ENCODE measurements around the gene AKT2. TPM values are rescaled to one million over a fixed set of nuclear protein-coding genes. Genes with fewer than 3 reads are reported as not detected.

AKT2 gene
- total RNA-seq, 1 experiment from 2014 or later = 80.6 TPM

- no peaks in the 10 kb centered on the region; the same call in 1 of the 2 replicates for H3K36me3 ChIP-seq (ENCODE audit: low read depth, low read length)
- BruUV-seq (replicated peaks) = no TSS peak
- no peaks in the 10 kb centered on the region for H4K20me1 ChIP-seq (ENCODE audit: low read length)
Observed at GRCh38 chr19:40249781-40250180, 35.4 kb downstream of the AKT2 start.

GRCh38 chr19:40249201-40249600, 35.9 kb downstream of the AKT2 start:
- DNase-seq (no peak), ATAC-seq (no peak)
- H3K79me2 ChIP-seq (ENCODE audit: low read length) = no peaks in the 10 kb centered on the region
- H4K20me1 ChIP-seq (ENCODE audit: low read length) = no peaks in the 10 kb centered on the region
- no peak overlapping the region for H3K27ac ChIP-seq (ENCODE audit: low read length)
- no peak overlapping the region for H3K9ac ChIP-seq (ENCODE audit: low read length)
- no peaks in the 10 kb centered on the region for H3F3A ChIP-seq (ENCODE audit: low read length, unreplicated experiment)
- TF ChIP-seq CTCF (conservative IDR thresholded peaks at IDR 0.05; ENCODE audit: low read depth, low read length) = no peak
- no peak for TF ChIP-seq EZH2 (IDR thresholded peaks at IDR 0.05; ENCODE audit: low read length, unreplicated experiment)
- TF ChIP-seq EZH2phosphoT487 (IDR thresholded peaks at IDR 0.05; ENCODE audit: borderline replicate concordance, low read length) = no peak
- no peaks in the 10 kb centered on the region for H3K9me3 ChIP-seq (ENCODE audit: low read length)
- no TSS peak for BruUV-seq (replicated peaks)
- intact Hi-C loops (cut with micrococcal nuclease) = no loop called here
- H3K4me1 ChIP-seq (ENCODE audit: insufficient read depth, low read length) = no peaks in the 10 kb centered on the region
- no peak overlapping the region for H2AFZ ChIP-seq (ENCODE audit: low read length)
- CTCF ChIA-PET = no interaction called here
- H3K36me3 ChIP-seq (ENCODE audit: low read depth, low read length) = no peaks in the 10 kb centered on the region; the same call in 1 of the 2 replicates
- H3K9me2 ChIP-seq (replicated peaks; ENCODE audit: low read length) = no peaks in the 10 kb centered on the region
- H3K4me3 ChIP-seq (ENCODE audit: low read length) = no peak overlapping the region
- POLR2A ChIA-PET (ENCODE audit: unreplicated experiment) = no interaction called here
- no peak overlapping the region for H3K4me2 ChIP-seq (ENCODE audit: low read length)
- no peaks in the 10 kb centered on the region for H3K27me3 ChIP-seq (ENCODE audit: low read length)

More at GRCh38 chr19:40249781-40250180, 35.4 kb downstream of the AKT2 start:
- TF ChIP-seq CTCF (conservative IDR thresholded peaks at IDR 0.05; ENCODE audit: low read depth, low read length) (no peak), EZH2 (IDR thresholded peaks at IDR 0.05; ENCODE audit: low read length, unreplicated experiment) (no peak), EZH2phosphoT487 (IDR thresholded peaks at IDR 0.05; ENCODE audit: borderline replicate concordance, low read length) (no peak)
- intact Hi-C loops (cut with micrococcal nuclease) = no loop called here
- Histone ChIP-seq H2AFZ (ENCODE audit: low read length) (no peak overlapping the region), H3K4me3 (ENCODE audit: low read length) (no peak overlapping the region), H3K27me3 (ENCODE audit: low read length) (no peaks in the 10 kb centered on the region), H3K9ac (ENCODE audit: low read length) (no peak overlapping the region), H3K79me2 (ENCODE audit: low read length) (no peaks in the 10 kb centered on the region), H3K4me2 (ENCODE audit: low read length) (no peak overlapping the region), H3F3A (ENCODE audit: low read length, unreplicated experiment) (no peaks in the 10 kb centered on the region), H3K4me1 (ENCODE audit: insufficient read depth, low read length) (no peaks in the 10 kb centered on the region), H3K9me3 (ENCODE audit: low read length) (no peaks in the 10 kb centered on the region), H3K27ac (ENCODE audit: low read length) (no peak overlapping the region), H3K9me2 (replicated peaks; ENCODE audit: low read length) (no peaks in the 10 kb centered on the region)
- CTCF ChIA-PET = no interaction called here
- no peak for DNase-seq
- POLR2A ChIA-PET (ENCODE audit: unreplicated experiment) = no interaction called here
- no peak for ATAC-seq

GRCh38 chr19:40247735-40248262, 37.3 kb downstream of the AKT2 start:
- Histone ChIP-seq H3K36me3 (ENCODE audit: low read depth, low read length) (no peaks in the 10 kb centered on the region; the same call in 1 of the 2 replicates), H3K9me2 (replicated peaks; ENCODE audit: low read length) (no peaks in the 10 kb centered on the region), H3K4me1 (ENCODE audit: insufficient read depth, low read length) (no peaks in the 10 kb centered on the region), H3K27ac (ENCODE audit: low read length) (no peak overlapping the region), H3K4me3 (ENCODE audit: low read length) (no peak overlapping the region), H3K79me2 (ENCODE audit: low read length) (no peaks in the 10 kb centered on the region), H3K9me3 (ENCODE audit: low read length) (no peaks in the 10 kb centered on the region), H2AFZ (ENCODE audit: low read length) (no peak overlapping the region), H3K9ac (ENCODE audit: low read length) (no peak overlapping the region), H3F3A (ENCODE audit: low read length, unreplicated experiment) (no peaks in the 10 kb centered on the region), H3K27me3 (ENCODE audit: low read length) (no peaks in the 10 kb centered on the region), H3K4me2 (ENCODE audit: low read length) (no peak overlapping the region), H4K20me1 (ENCODE audit: low read length) (no peaks in the 10 kb centered on the region)
- ChIA-PET POLR2A (ENCODE audit: unreplicated experiment) (no interaction called here), CTCF (no interaction called here)
- intact Hi-C loops (cut with micrococcal nuclease) = no loop called here
- no peak for DNase-seq
- BruUV-seq (replicated peaks) = no TSS peak
- TF ChIP-seq EZH2phosphoT487 (IDR thresholded peaks at IDR 0.05; ENCODE audit: borderline replicate concordance, low read length) = no peak
- no peak for TF ChIP-seq CTCF (conservative IDR thresholded peaks at IDR 0.05; ENCODE audit: low read depth, low read length)
- TF ChIP-seq EZH2 (IDR thresholded peaks at IDR 0.05; ENCODE audit: low read length, unreplicated experiment) = no peak
- ATAC-seq = no peak
